GM21717 (cell line): ENCODE results near the gene ETAA1.

ENCODE experiments used
- ATAC-seq: cut with Tn5 transposase; IDR thresholded peaks from one replicate; pipeline ENCODE4 v1.9.1; 2021; ENCODE audit warnings: mild to moderate bottlenecking, moderate library complexity; ENCODE audit not compliant: unreplicated experiment

The ETAA1 gene

DNA sequence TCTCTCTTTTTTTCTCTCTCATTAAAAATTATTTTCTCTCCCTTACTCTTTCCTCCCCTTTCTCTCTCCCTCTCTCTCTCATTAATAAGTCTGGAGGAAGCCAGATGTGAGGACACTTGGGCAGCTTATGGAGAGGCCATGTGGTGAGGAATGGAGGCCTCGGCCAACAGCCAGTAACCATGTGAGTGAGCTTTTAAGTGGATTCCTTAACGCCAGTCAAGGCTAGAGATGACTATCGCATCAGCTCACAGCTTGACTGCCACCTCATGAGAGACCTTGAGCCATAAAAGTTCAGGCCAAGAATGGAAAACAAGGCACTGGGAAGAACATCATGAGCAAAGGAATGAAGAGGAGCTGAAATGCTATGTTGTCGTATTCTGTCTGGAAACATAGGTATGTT lies 39.1 kb downstream of the ETAA1 start:
- ATAC-seq = no peak

DNA sequence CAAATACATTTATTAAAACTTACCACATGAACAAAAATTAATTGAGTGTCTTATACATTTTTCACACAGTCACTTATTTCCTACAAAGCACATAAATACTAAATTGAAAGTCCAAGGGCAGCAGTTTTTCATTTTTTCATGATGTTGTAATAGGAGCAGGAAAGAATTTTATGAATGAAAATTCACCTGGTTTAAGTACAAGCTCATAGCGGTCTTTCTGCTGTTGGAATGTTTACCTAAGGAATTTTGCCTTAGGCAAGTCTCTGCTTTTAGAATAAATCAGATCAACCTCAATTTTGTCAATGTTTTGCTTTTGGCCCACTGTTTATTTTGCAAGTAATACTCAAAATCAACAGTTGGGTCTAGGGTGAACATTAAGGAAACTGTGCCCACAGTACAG lies 40.0 kb downstream of the ETAA1 start:
- ATAC-seq = no peak

DNA sequence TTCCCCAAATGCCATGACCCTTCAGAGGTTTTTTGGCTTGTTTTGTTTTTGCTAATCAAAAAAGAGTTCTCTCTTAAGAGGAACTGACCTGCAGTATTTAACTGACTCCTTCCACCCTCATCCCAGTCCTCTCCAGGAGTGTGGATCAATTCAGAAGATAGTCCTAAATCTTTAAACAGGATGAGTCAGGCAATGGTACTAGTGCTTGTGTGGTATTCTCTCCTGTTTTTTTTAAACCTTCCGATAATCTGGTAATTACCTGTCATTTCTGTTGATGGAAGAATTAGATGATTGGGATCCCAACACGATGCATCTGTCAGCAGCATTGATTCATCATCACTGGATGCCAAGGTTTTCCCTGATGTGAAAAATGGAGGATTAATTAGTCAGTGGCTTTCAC lies 41.2 kb downstream of the ETAA1 start:
- ATAC-seq = no peak

DNA sequence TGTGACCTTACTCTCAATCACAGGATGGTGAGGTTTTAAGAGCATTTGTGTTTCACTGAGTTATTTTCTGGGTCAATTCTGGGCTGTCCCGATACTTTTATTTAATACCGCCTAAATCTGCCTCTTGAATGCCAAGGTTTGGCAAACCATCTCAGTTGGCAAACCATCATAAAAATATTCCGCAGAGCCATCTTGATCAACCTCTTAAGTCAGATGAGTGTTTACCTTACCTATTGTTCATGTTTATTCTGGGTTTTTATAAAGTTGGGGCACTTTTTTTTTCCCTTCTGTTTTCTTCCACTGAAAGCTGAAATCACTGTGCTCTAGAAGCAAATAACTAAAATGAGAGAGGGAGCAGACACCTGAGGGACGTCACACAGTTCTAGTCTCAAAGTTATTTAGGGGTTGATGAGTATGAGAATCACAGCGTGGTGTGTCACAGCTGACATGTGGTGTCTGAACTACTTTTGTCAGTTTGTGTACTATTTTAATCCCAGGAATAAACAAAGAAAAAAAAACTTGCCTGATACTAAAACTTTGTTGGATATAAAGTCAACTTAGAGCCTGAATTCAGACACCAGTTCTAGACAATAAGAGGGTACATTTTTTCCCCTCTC lies 48.6 kb downstream of the ETAA1 start:
- ATAC-seq = no peak

DNA sequence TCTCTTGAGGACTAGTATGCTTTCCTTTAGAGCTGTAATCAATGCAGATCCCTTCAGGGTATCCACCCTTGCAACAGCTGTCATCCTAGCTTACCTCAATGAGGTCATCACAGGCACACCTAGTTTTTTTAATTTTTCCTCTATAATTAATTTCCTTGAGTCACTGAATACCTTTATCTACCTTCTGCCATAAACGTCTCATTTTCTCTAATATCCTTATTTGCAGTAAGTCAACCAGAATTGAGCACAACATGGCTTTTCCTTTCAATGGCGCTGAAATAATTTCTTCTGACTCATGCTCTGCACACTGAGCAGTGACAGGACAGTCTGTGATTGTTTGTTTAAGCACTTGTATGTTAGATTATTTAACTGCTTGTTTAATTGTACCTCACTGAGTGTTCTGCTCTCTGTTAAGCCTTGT lies 49.4 kb downstream of the ETAA1 start:
- ATAC-seq = no peak

DNA sequence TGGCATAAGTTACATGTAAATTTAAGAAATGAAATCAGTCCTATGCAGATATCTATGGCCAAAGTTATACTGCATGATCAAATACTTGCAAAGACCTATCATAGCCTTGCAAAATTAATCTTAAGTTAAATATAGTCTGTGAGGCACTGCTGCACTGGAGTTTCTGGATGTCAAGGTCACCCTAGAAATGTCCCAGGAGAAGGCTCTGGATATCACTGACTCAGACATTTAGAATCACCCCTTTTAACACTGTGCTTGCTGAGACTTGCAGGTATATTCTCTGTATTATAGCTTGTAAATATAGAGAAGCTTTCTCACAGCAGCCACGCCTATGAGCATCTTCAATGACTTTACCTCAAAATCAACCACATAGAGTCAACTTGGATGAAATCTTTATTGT lies 51.5 kb downstream of the ETAA1 start:
- ATAC-seq = no peak

DNA sequence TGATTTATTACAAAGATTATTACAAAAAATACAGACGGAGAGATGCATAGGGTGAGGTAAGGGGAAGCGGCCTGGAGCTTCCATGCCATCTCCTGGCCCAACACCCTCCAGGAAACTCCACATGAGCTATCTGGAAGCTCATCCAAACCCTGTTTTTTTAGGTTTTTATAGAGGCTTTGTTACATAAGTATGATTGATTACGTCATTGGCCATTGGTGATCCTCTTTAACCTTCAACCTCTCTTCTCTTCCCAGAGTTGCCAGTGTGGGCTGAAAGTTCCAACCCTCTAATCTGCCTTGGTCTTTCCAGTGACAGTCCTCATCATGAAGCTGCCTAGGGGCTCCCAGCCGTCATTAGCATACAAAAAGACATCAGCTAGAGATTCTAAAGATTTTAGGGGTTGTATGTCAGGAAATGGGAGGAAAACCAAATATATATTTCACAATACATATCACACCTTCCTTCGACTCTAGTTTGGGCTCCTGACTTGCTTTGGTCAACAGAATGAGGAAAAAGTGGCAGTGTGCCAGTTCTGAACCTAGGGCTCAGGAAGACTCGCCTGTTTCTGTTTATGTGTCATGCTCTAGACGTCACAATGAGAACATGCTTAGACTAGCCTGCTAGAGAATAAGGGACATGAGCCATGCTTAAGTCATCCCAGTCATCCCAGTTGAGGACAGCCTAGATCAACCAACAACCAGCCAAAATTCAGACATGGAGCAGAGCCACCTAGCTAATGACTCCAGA lies 54.1 kb downstream of the ETAA1 start:
- ATAC-seq = no peak

DNA sequence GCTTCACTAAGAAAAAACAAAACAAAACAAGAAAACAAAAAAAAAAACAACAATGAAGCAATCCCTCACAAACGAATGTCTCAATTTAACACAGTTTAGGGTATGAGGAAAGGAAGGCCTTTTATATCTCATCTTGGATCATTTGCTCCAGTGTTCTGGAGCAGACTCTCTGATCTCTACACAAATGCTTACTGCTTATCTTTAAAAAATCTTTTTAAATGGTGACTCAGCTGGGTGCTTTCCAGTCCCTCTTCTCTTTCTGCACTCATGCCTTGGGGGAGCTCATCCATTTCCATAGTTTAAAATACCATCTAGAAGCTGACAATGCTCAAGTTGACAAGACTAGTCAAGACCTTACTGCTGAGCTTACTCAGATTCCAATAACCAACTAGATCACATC lies 56.2 kb downstream of the ETAA1 start:
- no peak for ATAC-seq

DNA sequence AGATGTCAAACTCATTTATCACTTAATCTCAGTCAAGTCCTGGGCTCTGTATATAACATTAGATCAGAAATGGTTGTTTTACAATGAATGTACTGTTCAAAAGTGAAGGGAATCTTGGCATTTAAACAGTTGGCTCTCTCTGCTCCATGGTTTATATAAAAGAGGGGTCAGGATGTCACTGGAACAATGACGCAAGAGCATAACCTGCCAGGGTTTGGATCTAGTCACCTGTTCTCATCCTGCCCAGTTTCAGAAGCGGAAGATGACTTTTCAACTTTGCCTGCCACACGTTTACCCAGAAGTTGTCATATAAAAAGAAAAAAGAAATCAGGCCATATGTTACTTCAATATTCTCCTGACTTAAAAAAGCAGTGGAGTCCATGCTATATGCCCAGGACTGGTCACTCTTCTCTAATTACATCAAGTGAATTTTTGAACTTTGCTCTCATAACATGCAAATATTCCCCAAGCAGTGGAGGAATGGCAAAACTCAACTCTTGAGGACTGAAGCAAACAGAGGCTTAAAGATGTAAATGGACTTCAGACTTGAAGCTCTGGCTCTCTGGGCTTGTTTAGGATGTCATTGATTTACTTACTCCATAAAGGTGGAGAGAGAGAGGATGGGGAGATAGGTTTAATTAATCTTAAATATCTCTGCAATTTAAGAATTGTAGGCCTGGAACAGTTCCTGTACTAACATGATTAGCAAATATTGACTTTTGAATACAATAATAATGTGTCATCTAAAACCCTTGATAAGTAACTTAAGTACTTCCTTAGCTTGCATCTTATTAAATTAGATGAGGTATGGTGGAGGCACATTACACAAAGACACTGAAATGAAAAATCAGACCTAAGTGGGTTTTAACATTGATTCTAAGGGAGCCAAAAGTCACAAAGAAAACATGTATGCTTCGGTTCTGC lies 58.3 kb downstream of the ETAA1 start:
- no peak for ATAC-seq

DNA sequence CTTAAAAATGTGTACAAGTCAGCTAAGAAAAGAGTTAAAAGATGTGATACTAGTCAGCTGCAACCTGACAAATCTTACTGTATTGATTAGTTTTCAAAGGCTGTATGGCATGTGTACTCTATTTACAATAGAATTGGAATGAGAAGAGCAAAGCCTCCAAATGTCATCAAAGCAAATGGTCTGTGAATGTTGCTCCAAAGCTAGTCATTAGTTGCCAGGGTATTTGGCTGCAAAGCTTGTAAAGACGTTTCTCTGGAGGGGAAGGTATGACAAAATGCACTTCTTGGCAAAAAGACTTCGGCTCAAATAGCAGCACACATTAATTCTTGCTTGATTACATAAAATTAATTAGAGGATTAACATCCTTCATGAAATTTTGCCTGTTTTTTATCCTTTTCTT lies 59.3 kb downstream of the ETAA1 start:
- no peak for ATAC-seq

DNA sequence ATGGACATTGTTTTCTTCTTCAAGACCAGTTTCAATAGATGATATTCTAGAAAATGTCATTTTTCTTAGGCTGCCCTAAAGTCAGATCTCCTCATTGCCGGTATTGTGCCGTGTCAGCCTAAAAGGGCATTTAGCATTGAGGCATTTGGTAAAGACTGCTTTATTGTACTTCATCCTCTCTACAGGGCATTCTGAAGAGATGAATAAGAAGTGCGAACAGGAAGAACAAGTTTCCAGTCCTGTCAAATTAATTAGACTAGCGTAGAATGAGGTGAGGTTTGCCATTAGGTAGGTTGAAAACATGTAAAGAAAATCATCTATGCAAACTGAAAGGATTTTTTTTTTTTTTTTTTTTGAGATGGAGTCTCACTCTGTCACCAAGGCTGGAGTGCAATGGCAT lies 60.6 kb downstream of the ETAA1 start:
- ATAC-seq = no peak

DNA sequence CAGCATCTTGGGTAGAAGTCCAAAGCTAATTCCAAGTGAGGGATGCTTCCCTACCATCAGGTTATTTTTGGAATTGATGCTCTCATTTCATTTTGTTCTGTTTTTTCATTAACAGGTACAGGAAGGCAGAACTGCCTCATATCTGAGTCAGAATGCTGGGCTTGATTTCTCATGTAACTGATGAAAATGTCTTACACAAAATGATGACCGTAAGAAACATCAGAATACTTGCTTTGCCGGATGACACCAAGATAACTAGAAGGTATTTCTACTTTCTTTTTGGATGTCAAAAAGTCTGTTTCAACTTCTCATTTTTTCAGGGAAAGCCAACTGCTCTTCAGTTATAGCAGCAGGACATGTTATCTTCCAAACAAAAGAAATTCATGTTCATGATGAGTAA lies 62.6 kb downstream of the ETAA1 start:
- ATAC-seq = no peak
